WTC11 (cell line): ENCODE data around the gene RAB3GAP1. TPM values are rescaled to one million over a fixed set of nuclear protein-coding genes. Genes with fewer than 3 reads are reported as not detected.

Experiments
- ATAC-seq: fragments of 200-7000 bp; cut with Tn5 transposase; 2 replicates; pipeline ENCODE4 v1.10.0; 2021; ENCODE audit warnings: mild to moderate bottlenecking, moderate library complexity
- CTCF ChIA-PET: fragments of 300-600 bp; sonication (Branson Sonifier 250); formaldehyde crosslinking; loops from one replicate; lab custom pipeline; 2021; ENCODE audit warnings: antibody characterized with exemption; lab: Charles Lee
- POLR2A ChIA-PET: fragments of 350-600 bp; sonication (Branson Sonifier 250); formaldehyde crosslinking; loops from one replicate; lab custom pipeline; 2021; ENCODE audit warnings: antibody characterized with exemption; lab: Charles Lee
- DNase-seq: peaks from one replicate; pipeline ENCODE4 v3.0.0; 2021; ENCODE audit warnings: low spot score
- H3K27ac Mint-ChIP-seq: 2 replicates; pipeline ENCODE4 v1.8.0; 2021; ENCODE audit warnings: mixed read lengths
- H3K27me3 Mint-ChIP-seq: 2 replicates; pipeline ENCODE4 v1.8.0; 2021; ENCODE audit warnings: low read depth, mild to moderate bottlenecking, moderate library complexity, mixed read lengths
- H3K36me3 Mint-ChIP-seq: 2 replicates; pipeline ENCODE4 v1.8.0; 2021; ENCODE audit warnings: mixed read lengths
- H3K4me1 Mint-ChIP-seq: 2 replicates; pipeline ENCODE4 v1.8.0; 2022; ENCODE audit warnings: mixed read lengths
- H3K4me3 Mint-ChIP-seq: 2 replicates; pipeline ENCODE4 v1.8.0; 2021; ENCODE audit warnings: mild to moderate bottlenecking, moderate library complexity, mixed read lengths
- H3K9me3 Mint-ChIP-seq: 2 replicates; pipeline ENCODE4 v1.8.0; 2021; ENCODE audit warnings: mixed read lengths
- ATF6 ChIP-seq: sonication (generic); formaldehyde crosslinking; IDR thresholded peaks from 2 replicates; pipeline ENCODE4 v1.8.1; 2023; ENCODE audit warnings: mild to moderate bottlenecking, missing genetic modification reagents
- E2F1 ChIP-seq: sonication (generic); formaldehyde crosslinking; IDR thresholded peaks from 2 replicates; pipeline ENCODE4 v1.8.0; 2022; ENCODE audit warnings: mild to moderate bottlenecking, missing genetic modification reagents
- EMX1 ChIP-seq: fragments of 250-450 bp; sonication (Bioruptor Pico); IDR thresholded peaks from 2 replicates; pipeline ENCODE4 v1.8.0; 2021; ENCODE audit warnings: mild to moderate bottlenecking
- ERG ChIP-seq: fragments of 250-450 bp; sonication (Bioruptor Pico); IDR thresholded peaks from 2 replicates; pipeline ENCODE4 v1.8.0; 2021; ENCODE audit warnings: mild to moderate bottlenecking
- ETV6 ChIP-seq: sonication (generic); formaldehyde crosslinking; IDR thresholded peaks from 2 replicates; pipeline ENCODE4 v1.8.1; 2022; ENCODE audit warnings: mild to moderate bottlenecking, missing genetic modification reagents
- GTF2I ChIP-seq: fragments of 250-450 bp; sonication (Bioruptor Pico); conservative IDR thresholded peaks from 2 replicates; pipeline ENCODE4 v1.4.0; 2021; ENCODE audit warnings: mild to moderate bottlenecking
- IRF1 ChIP-seq: sonication (generic); formaldehyde crosslinking; IDR thresholded peaks from 2 replicates; pipeline ENCODE4 v1.8.0; 2023; ENCODE audit warnings: missing genetic modification reagents
- IRF2 ChIP-seq: sonication (generic); formaldehyde crosslinking; IDR thresholded peaks from 2 replicates; pipeline ENCODE4 v1.8.0; 2022; ENCODE audit warnings: low read depth, missing genetic modification reagents, borderline replicate concordance
- JUN ChIP-seq: sonication (generic); formaldehyde crosslinking; IDR thresholded peaks from 2 replicates; pipeline ENCODE4 v1.8.0; 2023; ENCODE audit warnings: mild to moderate bottlenecking, missing genetic modification reagents
- MAX ChIP-seq: sonication (generic); formaldehyde crosslinking; IDR thresholded peaks from 2 replicates; pipeline ENCODE4 v1.8.0; 2022; ENCODE audit warnings: mild to moderate bottlenecking, missing genetic modification reagents
- NR1H2 ChIP-seq: sonication (generic); formaldehyde crosslinking; IDR thresholded peaks from 2 replicates; pipeline ENCODE4 v1.9.0; 2021; ENCODE audit warnings: mild to moderate bottlenecking, moderate library complexity, missing genetic modification reagents
- OVOL2 ChIP-seq: fragments of 250-450 bp; sonication (Bioruptor Pico); IDR thresholded peaks from 2 replicates; pipeline ENCODE4 v1.9.0; 2021; ENCODE audit warnings: mild to moderate bottlenecking, borderline replicate concordance
- PRDM15 ChIP-seq: sonication (generic); formaldehyde crosslinking; IDR thresholded peaks from 2 replicates; pipeline ENCODE4 v1.8.0; 2022; ENCODE audit warnings: missing genetic modification reagents
- PREB ChIP-seq: sonication (generic); formaldehyde crosslinking; IDR thresholded peaks from 2 replicates; pipeline ENCODE4 v1.8.1; 2022; ENCODE audit warnings: mild to moderate bottlenecking, missing genetic modification reagents, moderate library complexity, borderline replicate concordance
- PRRX2 ChIP-seq: fragments of 250-450 bp; sonication (Bioruptor Pico); IDR thresholded peaks from 2 replicates; pipeline ENCODE4 v1.8.0; 2021; ENCODE audit warnings: mild to moderate bottlenecking
- RELA ChIP-seq: sonication (generic); formaldehyde crosslinking; IDR thresholded peaks from 2 replicates; pipeline ENCODE4 v1.8.1; 2022; ENCODE audit warnings: missing genetic modification reagents, mild to moderate bottlenecking, borderline replicate concordance
- SOX15 ChIP-seq: fragments of 250-450 bp; sonication (Bioruptor Pico); IDR thresholded peaks from 2 replicates; pipeline ENCODE4 v1.9.0; 2021; ENCODE audit warnings: mild to moderate bottlenecking
- TP53 ChIP-seq: sonication (generic); formaldehyde crosslinking; IDR thresholded peaks from 2 replicates; pipeline ENCODE4 v1.8.1; 2023; ENCODE audit warnings: mild to moderate bottlenecking, missing genetic modification reagents
- ZNF219 ChIP-seq: sonication (generic); formaldehyde crosslinking; IDR thresholded peaks from 2 replicates; pipeline ENCODE4 v1.8.0; 2023; ENCODE audit warnings: missing genetic modification reagents, mild to moderate bottlenecking, borderline replicate concordance
- ZNF232 ChIP-seq: sonication (generic); formaldehyde crosslinking; IDR thresholded peaks from 2 replicates; pipeline ENCODE4 v1.8.0; 2022; ENCODE audit warnings: mild to moderate bottlenecking, missing genetic modification reagents
- ZNF532 ChIP-seq: fragments of 250-450 bp; sonication (Bioruptor Pico); IDR thresholded peaks from 2 replicates; pipeline ENCODE4 v1.9.0; 2021; ENCODE audit warnings: mild to moderate bottlenecking, borderline replicate concordance
- ZSCAN18 ChIP-seq: fragments of 250-450 bp; sonication (Bioruptor Pico); IDR thresholded peaks from 2 replicates; pipeline ENCODE4 v2.1.2; 2022; ENCODE audit warnings: mild to moderate bottlenecking, moderate library complexity
- total RNA-seq: library from RNA; stranded (reverse); gene quantifications from 3 replicates; pipeline ENCODE4 v1.2.3, GENCODE V29; 2021

The RAB3GAP1 gene
- total RNA-seq, 1 experiment from 2014 or later: 27.6 TPM

GRCh38 chr2:135113322-135113721 is 61.2 kb downstream of the RAB3GAP1 start (continued):
- TF ChIP-seq ZSCAN18 (CRISPR knock-in tag) (no peak), ZNF232 (no peak), ATF6 (CRISPR knock-in tag) (no peak), SOX15 (CRISPR knock-in tag) (no peak)

GRCh38 chr2:135119582-135119981 is 67.5 kb downstream of the RAB3GAP1 start:
- DNase-seq (no peak), ATAC-seq (no peak)
- Mint-ChIP-seq H3K4me3 (no peak overlapping the region), H3K4me1 (no peaks in the 10 kb centered on the region), H3K27me3 (no peaks in the 10 kb centered on the region), H3K9me3 (no peaks in the 10 kb centered on the region), H3K36me3 (peaks cover 4% of the 10 kb centered on the region), H3K27ac (no peak overlapping the region)
- ChIA-PET CTCF (no interaction called here), POLR2A (no interaction called here)
- TF ChIP-seq OVOL2 (CRISPR knock-in tag): no peak
- no peak for TF ChIP-seq RELA (CRISPR knock-in tag)
- TF ChIP-seq ETV6 (CRISPR knock-in tag): no peak
- TF ChIP-seq PREB (CRISPR knock-in tag): no peak
- TF ChIP-seq PRRX2 (CRISPR knock-in tag): no peak
- no peak for TF ChIP-seq E2F1 (CRISPR knock-in tag)
- no peak for TF ChIP-seq IRF1
- TF ChIP-seq ZNF219 (CRISPR knock-in tag): no peak
- no peak for TF ChIP-seq ZNF532 (CRISPR knock-in tag)
- TF ChIP-seq MAX (CRISPR knock-in tag): no peak
- no peak for TF ChIP-seq IRF2 (CRISPR knock-in tag)
- no peak for TF ChIP-seq PRDM15 (CRISPR knock-in tag)
- TF ChIP-seq NR1H2 (CRISPR knock-in tag): no peak
- TF ChIP-seq JUN (CRISPR knock-in tag): no peak
- no peak for TF ChIP-seq ERG
- TF ChIP-seq TP53: no peak
- TF ChIP-seq GTF2I (CRISPR knock-in tag): no peak
- TF ChIP-seq EMX1 (CRISPR knock-in tag): no peak
